Progenitor cell of endocrine pancreas (in vitro differentiated cells): ENCODE results near the gene TEAD1. TPM values are rescaled to one million over a fixed set of nuclear protein-coding genes. Genes with fewer than 3 reads are reported as not detected.

Experiments used
- DNase-seq: peaks from one replicate; pipeline ENCODE4 v3.0.0; 2021; ENCODE audit warnings: low spot score; ENCODE audit not compliant: unreplicated experiment
- H3K27ac Mint-ChIP-seq: 2 replicates; pipeline ENCODE4 v1.8.0; 2021; ENCODE audit warnings: mild to moderate bottlenecking, moderate library complexity, mixed read lengths
- H3K27me3 Mint-ChIP-seq: 2 replicates; pipeline ENCODE4 v1.8.0; 2021; ENCODE audit warnings: mixed read lengths
- H3K36me3 Mint-ChIP-seq: 2 replicates; pipeline ENCODE4 v1.8.0; 2022; ENCODE audit warnings: mixed read lengths; ENCODE audit not compliant: insufficient read depth
- H3K4me1 Mint-ChIP-seq: 2 replicates; pipeline ENCODE4 v1.8.0; 2021; ENCODE audit warnings: low read depth, mixed read lengths
- H3K4me3 Mint-ChIP-seq: 2 replicates; pipeline ENCODE4 v1.8.0; 2021; ENCODE audit warnings: low read depth, mild to moderate bottlenecking, moderate library complexity, mixed read lengths
- H3K9me3 Mint-ChIP-seq: 2 replicates; pipeline ENCODE4 v1.8.0; 2021; ENCODE audit warnings: low read depth, mixed read lengths
- total RNA-seq: library from RNA; stranded (reverse); gene quantifications from 2 replicates; pipeline ENCODE4 v1.2.1, GENCODE V29; 2021
- TF ChIP-seq, protein P1 (sequence below): fragments of 200-600 bp; sonication (generic); IDR thresholded peaks from one replicate; pipeline ENCODE4 v1.5.0; 2021; ENCODE audit warnings: antibody characterized with exemption, mild to moderate bottlenecking; ENCODE audit not compliant: unreplicated experiment

TEAD1 gene
- total RNA-seq, 1 donor from 2014 or later, result 92.4 TPM

DNA sequence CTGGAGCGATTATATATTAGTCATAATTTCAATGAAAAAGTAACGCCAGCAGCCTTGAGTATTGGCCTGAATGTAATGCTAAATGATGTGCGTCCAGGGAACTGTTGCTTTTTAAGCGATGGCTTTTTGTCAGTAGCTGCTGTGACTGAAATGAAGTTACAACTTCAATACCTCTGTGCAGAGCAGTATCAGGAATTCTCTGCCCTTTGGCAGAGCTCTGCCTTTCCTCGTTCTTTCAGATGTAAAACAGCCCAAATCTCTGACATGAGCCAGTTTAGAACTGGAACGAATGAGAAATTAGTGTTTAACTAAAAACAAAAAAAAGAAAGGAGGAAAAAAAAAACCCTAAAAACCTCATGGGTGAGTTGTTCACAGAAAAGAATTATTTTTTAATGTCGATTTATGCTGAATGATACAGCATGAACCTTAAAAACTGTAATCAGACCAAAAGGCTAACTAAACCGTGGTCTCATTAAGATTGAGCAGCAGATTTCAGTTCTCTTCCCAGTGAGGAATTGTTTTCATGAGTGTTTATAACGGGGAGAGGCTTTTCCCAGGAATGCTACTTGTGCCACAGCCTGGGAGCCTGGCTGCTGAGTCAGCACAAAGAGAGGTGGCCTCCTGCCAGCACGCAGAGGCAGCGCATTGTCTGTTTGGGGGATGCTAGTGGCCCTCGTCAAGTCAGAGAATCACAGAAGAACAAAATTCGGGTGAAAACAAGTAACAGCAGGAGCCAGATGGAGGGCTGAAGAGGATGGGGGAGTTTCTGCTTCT lies 188.7 kb downstream of the TEAD1 start:
- TF ChIP-seq, protein P1, sequence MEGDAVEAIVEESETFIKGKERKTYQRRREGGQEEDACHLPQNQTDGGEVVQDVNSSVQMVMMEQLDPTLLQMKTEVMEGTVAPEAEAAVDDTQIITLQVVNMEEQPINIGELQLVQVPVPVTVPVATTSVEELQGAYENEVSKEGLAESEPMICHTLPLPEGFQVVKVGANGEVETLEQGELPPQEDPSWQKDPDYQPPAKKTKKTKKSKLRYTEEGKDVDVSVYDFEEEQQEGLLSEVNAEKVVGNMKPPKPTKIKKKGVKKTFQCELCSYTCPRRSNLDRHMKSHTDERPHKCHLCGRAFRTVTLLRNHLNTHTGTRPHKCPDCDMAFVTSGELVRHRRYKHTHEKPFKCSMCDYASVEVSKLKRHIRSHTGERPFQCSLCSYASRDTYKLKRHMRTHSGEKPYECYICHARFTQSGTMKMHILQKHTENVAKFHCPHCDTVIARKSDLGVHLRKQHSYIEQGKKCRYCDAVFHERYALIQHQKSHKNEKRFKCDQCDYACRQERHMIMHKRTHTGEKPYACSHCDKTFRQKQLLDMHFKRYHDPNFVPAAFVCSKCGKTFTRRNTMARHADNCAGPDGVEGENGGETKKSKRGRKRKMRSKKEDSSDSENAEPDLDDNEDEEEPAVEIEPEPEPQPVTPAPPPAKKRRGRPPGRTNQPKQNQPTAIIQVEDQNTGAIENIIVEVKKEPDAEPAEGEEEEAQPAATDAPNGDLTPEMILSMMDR, result no peak
- Mint-ChIP-seq H3K4me1 (peaks cover 31% of the 10 kb centered on the region), H3K27me3 (no peaks in the 10 kb centered on the region), H3K9me3 (no peaks in the 10 kb centered on the region), H3K27ac (peak overlapping the region; percentile 45), H3K36me3 (peaks cover 1% of the 10 kb centered on the region), H3K4me3 (no peak overlapping the region)
- no peak for DNase-seq

DNA sequence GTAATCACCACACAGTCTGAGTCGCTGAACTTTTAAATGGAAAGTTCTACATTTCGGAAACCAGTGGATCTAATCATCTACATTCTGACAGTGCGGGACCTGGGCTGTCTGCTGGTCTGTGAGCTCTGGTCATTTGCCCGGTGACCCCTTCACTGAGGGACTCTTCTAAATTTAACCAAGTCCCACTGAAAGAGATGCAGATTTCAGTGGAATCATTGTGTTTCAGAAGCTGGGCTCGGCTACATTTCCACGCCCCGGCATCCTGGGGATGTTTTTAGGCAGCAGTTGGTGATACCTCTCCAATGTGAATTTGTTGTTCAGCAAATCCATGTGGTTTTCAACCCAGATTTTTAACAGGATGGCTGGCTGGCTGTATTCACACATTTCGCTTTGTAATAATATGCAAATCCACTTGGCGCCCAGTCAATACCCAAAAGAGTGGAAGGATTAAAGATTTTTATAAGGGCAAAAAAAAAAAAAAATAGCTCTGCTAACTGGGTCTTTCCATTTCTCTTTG lies 189.4 kb downstream of the TEAD1 start:
- H3K4me1 Mint-ChIP-seq, result peaks cover 31% of the 10 kb centered on the region
- H3K4me3 Mint-ChIP-seq, result no peak overlapping the region
- no peak for DNase-seq
- H3K27me3 Mint-ChIP-seq, result no peaks in the 10 kb centered on the region
- TF ChIP-seq, protein P1, result no peak
- no peaks in the 10 kb centered on the region for H3K9me3 Mint-ChIP-seq
- H3K36me3 Mint-ChIP-seq, result peaks cover 1% of the 10 kb centered on the region
- H3K27ac Mint-ChIP-seq, result peak overlapping the region; percentile 45

DNA sequence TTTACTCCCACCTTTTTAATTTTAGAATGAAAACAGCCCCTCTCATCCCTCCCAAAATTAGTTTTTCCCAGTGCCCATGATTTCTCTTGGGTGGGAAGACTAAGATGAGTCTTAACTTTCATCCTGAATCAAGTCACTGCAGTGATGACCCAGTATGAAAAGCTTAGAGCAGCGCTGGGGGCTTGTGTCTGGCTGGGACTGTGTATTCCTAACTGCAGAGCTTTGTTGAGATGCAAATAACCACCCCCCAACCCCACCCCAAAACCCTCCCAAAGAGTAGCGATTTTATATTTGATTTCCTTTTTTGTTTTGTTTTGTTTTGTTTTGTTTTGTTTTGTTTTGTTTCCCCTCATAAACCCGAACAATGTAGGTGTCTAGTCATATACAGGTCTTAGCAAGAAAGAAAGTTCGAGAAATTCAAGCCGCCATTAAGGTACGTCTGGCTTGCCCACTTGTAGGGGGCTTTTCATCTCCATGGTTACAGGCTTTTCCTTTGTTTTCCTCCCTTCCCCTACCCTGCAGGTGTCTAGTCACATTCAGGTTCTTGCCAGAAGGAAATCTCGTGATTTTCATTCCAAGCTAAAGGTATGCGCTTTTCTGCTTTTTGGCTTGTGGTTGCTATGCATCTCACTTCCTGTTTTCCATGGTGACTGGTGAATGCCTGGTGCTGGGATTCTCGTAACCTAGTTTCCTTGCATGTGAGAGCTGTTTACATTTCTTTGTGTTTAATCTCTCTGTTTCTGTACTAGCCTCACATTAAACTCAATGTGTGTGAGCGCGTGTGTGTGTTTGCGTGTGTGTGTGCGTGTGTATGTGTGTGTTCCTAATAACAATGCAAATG lies 190.3 kb downstream of the TEAD1 start:
- no peaks in the 10 kb centered on the region for H3K9me3 Mint-ChIP-seq
- no peak for DNase-seq
- peak overlapping the region; percentile 51 for H3K4me3 Mint-ChIP-seq
- H3K27me3 Mint-ChIP-seq, result no peaks in the 10 kb centered on the region
- TF ChIP-seq, protein P1, result no peak
- H3K4me1 Mint-ChIP-seq, result peaks cover 30% of the 10 kb centered on the region
- H3K27ac Mint-ChIP-seq, result peak overlapping the region; percentile 96
- peaks cover 1% of the 10 kb centered on the region for H3K36me3 Mint-ChIP-seq

DNA sequence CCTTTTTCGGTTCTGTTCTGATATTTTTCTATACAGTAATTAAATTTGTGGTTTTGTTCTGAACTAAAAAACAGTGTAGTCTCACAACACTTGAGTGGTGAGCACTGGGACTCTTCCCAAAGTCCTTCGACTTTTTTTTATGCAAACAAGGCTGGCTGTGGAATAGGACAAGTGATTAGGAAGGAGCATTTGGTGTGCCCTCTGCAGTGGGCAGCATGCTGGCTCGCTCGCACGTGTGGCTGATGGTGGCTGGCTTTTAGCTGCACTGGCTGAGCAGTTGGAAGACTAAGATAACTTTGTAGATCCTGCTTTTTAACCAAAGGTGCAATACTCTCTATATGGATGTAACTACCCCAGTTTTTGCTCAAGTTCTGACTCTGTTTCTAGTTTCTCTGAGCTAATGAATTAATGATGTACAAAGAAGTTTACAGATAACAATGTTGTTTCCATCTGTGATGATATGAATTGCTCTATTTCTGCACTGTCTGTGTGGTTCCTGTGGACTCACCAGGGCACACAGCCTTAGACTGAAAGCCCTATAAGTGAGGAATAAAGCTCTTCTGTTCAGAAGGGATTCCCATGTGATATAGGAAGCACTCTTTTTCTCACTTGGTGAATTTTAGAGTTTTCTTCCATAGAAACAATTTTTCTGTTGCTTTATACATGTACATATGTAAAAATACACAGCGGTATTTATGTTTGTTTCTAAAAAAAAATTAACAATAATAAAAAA lies 191.8 kb downstream of the TEAD1 start:
- Mint-ChIP-seq H3K4me1 (peaks cover 26% of the 10 kb centered on the region), H3K27ac (peak overlapping the region; percentile 76), H3K4me3 (no peak overlapping the region), H3K36me3 (peaks cover 3% of the 10 kb centered on the region), H3K27me3 (no peaks in the 10 kb centered on the region), H3K9me3 (no peaks in the 10 kb centered on the region)
- TF ChIP-seq, protein P1, result no peak
- no peak for DNase-seq

DNA sequence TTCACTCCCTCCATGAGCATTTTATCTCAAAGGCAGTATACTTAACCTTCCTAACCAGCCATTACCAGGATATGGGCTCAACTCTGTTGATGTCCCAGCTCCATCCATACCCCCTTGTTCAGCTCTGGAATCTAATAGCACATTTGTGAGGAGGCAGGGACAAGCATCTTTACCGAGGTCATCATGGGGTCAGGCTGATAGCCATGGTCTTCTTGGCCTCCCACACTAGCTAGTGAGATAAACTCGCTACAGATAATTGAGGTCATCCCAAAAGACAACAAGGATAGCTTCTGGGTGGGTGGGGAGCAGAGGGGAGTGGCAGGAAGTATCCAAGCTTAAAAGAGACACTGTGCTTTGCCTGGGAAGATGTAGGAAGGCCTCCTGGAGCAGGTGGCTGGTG lies 193.3 kb downstream of the TEAD1 start:
- no peak overlapping the region for H3K27ac Mint-ChIP-seq
- peaks cover 26% of the 10 kb centered on the region for H3K4me1 Mint-ChIP-seq
- TF ChIP-seq, protein P1, result no peak
- H3K9me3 Mint-ChIP-seq, result no peaks in the 10 kb centered on the region
- H3K27me3 Mint-ChIP-seq, result no peaks in the 10 kb centered on the region
- DNase-seq, result no peak
- H3K4me3 Mint-ChIP-seq, result no peak overlapping the region
- peaks cover 11% of the 10 kb centered on the region for H3K36me3 Mint-ChIP-seq
